GM21529 (cell line): ENCODE results near the gene MYCBP2.
"Not testable (repeated sequence)": the region's sequence is repeated elsewhere in the genome, so short reads cannot be mapped to it uniquely, and the experiment has no call there.

Source experiments
- ATAC-seq: cut with Tn5 transposase; IDR thresholded peaks from one replicate; pipeline ENCODE4 v1.9.1; 2021; ENCODE audit not compliant: unreplicated experiment

The MYCBP2 gene

GRCh38 chr13:77222000-77222690 is 104.7 kb downstream of the MYCBP2 start:
- no peak for ATAC-seq

GRCh38 chr13:77219401-77219800 is 107.5 kb downstream of the MYCBP2 start:
- no peak for ATAC-seq

DNA sequence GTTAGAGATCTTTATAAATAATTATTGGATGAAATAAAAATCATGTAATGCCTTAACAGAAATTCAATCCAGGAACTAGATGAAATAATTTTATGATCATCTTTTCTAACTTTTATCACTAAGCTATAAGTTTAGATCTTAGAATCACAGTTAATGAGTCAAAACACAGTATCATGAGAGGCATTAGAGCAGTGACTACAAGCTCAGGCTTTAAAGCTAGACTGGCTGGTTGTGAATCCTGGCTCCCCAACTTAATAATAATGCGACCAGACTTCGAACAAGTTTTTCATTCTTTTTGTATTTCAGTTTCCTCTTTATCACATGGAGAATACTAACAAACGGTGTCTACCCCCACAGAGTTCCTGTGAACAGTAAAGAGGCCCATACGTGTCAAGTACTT is 108.6 kb downstream of the MYCBP2 start:
- no peak for ATAC-seq

DNA sequence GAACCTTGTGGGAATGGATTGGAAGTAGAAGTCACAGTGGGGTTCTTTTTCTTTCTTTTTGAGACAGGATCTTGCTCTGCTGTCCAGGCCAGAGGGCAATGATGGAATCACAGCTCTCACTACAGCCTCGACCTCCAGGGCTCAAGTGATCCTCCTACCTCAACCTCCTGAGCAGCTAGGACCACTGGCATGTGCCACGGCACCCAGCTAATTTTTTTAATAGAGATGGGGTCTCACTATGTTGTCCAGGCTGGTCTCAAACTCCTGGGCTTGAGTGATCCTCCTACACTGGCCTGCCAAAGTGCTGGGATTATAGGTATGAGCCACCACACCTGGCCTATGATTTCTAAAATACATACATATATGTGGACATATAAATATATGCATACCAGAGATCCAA is 111.4 kb downstream of the MYCBP2 start:
- no peak for ATAC-seq

DNA sequence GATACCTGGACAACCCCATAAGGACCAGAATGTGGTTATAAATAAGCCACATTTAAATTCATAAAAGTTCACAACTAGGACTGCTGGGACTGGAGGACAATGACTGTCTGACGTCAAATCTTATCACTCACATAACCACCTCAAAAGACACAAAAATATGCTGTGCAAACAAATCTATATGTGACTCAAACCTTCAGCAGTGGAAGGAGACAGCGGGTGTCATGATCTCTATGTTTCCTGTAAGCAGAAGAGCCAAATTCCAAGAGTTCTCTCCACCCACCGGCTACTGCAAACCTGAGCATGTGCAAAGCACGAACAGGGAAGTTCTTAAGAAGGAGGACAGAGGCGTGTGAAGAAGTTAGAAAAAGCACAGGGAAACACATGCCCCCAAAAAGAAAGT is 113.2 kb downstream of the MYCBP2 start:
- no peak for ATAC-seq

DNA sequence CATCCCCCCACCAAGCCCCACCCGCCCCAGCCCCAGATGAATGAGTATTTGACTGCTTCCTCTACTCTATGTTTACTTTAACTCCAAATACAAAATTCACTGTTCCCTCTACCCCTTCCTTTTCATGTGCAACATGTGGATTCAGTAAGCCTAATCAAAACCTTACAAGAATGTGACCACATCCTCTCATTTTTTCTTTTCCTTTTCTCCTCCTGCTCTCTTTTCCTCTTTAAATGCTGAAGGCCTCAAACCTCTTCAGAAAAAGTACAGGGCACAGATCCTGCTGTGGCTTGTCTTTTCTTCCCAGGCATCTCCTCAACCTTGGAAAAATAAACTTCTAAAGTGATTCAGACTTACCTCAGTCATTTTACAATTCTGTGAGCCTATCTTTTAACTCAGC is 119.0 kb downstream of the MYCBP2 start:
- no peak for ATAC-seq

DNA sequence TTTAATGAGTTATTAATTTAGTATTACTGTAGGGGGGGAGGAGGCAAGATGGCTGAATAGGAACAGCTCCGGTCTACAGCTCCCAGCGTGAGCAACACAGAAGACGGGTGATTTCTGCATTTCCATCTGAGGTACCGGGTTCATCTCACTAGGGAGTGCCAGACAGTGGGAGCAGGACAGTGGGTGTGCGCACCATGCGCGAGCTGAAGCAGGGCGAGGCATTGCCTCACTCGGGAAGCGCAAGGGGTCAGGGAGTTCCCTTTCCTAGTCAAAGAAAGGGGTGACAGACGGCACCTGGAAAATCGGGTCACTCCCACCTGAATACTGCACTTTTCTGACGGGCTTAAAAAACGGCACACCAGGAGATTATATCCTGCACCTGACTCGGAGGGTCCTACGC is 127.9 kb downstream of the MYCBP2 start:
- ATAC-seq: not testable (repeated sequence)

DNA sequence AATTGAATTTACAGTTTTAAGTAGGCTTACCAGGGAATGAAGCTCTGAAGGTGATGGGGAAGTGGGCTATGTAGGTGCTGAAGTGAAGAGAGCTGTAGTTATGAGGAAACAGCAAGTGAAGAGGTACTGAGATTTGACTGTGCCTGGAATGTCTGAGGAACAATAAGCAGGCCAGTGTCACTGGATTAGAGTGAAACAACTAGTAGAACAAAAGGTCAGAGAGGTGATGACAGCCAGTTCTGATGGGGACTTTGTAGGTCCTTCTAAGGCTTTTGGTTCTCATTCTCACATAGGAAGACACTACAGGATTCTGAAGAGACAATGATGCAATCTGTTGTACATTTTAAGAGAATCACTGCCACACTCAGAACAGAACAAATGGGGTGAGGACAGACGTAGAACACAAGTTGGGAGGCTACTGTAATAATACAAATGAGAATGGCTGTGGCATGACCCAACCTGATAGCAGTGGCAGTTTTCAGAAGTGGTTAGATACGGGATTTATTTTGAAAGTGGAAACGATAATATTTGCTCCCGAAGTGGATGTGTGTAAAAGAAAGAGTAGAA is 130.8 kb downstream of the MYCBP2 start:
- no peak for ATAC-seq

GRCh38 chr13:77190349-77190958 is 136.4 kb downstream of the MYCBP2 start:
- ATAC-seq: no peak

DNA sequence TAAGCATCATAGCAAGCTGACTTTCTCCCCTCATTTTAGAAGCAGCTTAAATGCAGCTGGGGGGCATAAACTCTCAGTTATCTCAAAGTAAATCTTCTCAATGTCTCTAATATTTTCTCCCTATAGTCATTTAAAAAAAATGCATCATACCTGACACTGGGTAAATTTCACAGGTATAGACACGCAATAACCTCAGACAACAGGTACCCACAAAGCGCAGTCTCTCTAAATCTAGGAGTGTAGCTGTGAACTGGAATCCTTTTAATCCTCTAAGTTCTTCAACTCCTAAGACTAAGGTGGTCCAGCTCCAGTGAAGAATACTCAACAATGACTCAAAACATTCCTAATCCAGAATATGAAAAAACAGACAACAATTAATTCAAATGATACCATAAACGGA is 141.2 kb downstream of the MYCBP2 start:
- no peak for ATAC-seq

DNA sequence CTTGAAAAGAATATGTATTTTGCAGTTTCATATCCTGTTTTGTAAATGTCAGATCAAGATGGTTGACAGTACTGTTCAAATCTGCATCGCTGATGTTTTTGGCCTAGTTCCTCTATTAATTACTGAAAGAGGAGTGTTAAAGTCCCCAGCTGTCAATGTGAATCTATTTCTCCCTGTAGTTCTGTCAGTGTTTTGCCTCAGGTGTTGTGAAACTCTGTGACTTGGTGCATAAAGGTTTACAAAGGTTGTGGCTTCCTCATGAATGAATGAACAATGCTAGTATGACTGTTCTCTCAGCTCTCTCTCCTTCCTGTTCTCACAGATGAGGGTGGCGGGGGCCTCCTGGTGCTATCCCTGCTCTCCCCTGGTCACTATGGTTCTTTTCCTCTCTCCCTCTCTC is 142.4 kb downstream of the MYCBP2 start:
- peak; percentile 98 for ATAC-seq

- no peak for ATAC-seq
Observed at GRCh38 chr13:77180011-77180410, 146.9 kb downstream of the MYCBP2 start.

- no peak for ATAC-seq
Observed at GRCh38 chr13:77177646-77178045, 149.2 kb downstream of the MYCBP2 start.

DNA sequence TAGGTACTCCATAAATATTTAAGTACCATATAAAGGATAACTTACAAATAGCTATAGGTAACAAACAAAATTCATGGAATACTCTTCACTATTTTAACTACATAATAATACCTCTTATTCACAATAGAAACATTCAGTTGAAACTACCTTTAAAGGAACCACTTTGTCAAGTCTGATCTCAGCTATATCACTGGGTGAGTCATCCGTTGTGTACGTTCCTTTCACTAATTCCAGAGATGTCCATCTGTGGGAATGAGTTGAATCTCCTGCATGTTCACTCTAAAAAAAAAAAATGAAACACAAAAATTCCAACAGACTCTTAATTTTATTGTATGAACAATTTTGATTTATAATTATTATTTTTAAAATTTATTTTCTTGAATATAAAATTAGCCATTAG is 150.5 kb downstream of the MYCBP2 start:
- ATAC-seq: no peak

DNA sequence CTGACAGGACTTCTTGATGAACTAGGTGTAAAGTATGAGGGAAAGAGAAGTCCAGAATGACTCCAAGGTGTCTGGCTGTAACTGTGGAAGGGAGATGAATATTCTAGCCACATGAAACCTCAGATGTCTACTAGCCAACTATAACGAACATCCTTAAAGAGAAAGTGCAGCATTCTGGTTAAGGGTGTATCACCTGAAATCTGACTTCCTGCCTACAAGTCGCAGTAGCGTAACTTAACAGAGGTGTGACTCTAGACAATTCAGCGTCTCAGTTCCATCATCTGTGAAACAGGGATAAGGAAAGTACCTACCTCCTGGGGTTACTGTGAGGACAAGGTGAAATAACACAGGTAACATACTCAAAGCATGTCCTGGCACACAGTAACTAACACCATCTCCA is 154.2 kb downstream of the MYCBP2 start:
- no peak for ATAC-seq

- ATAC-seq: no peak
Observed at GRCh38 chr13:77171451-77171850, 155.4 kb downstream of the MYCBP2 start.

DNA sequence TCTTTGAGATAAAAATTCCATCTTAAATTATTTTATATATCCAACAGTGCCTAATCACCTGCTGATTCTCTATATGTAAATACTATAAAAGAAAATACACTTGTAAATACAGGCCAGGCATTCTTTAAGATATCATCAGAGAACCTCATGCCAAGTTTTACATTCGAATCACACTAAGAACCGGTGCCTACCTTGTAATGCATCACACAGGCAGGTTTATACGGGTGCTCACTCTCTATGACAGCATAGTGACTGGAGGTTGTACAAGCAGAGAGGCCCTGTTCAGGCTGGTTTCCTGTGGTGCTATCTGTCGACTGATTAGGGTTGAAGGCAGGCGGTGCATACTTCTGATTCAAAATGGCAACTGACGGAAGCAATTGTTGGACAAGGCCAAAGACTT is 158.7 kb downstream of the MYCBP2 start:
- ATAC-seq: no peak

GRCh38 chr13:77150651-77151050 is 176.2 kb downstream of the MYCBP2 start:
- no peak for ATAC-seq

DNA sequence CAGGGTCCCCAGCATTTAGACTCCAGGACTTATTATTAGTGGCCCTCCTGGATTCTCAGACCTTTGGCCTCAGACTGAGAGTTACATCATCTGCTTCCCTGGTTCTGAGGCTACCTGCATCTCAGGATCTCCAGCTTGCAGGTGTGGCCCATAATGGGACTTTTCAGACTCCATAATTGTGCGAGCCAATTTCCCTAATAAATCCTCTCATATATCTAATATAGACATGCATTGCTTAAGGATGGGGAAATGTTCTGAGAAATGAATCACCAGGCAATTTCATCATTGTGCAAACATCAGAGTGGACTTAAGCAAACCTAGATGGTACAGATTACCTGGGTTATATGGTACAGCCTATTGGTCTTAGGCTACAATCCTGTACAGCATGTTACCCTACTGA is 183.5 kb downstream of the MYCBP2 start:
- ATAC-seq: no peak

- ATAC-seq: no peak
Observed at GRCh38 chr13:77139306-77139705, 187.6 kb downstream of the MYCBP2 start.

DNA sequence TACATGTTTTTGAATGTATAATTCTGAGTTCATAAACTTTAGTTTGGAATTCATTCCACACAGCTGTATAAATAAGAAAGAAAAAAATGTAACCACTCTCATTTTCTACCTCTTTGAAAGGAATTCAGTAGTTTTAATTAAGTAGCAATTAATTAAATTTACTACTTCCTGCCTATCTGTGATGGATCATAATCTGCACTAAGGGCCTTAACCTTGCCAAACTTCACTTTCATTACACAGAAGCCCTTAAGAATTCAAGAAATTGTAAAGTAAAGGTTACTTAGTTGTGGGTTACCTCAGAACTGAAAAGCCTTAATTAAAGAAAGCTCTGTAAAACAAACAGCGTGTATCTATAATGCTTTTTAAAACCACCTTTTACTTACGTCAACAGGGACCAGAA is 188.1 kb downstream of the MYCBP2 start:
- ATAC-seq: no peak

DNA sequence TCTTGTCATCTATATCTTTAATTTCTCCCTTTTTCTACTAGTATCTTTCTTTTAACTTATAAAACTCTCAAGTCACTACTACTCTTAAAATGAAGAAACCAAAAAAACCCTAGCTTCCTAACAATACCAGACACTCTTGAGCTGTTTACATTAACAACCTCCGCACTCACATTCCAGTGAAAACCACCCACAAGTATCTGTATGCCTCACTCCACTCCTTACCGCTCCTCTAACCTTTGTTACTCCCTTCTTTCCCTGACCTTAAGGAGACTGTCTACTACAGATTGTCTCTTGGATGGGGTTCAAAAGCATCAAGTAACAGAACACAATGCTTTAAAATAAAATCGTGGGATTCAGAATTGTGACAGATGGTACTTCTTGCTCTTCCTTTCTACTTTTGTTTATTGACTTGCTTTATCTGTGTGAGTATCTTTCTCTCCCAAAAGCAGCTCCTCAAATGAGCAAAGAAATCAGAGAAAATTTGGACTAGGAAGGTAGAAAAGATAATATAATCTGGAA is 189.9 kb downstream of the MYCBP2 start:
- no peak for ATAC-seq
